GM06990 (cell line): Measurements from ENCODE around the gene SPEM1.

Source experiments
- DNase-seq: peaks from one replicate; pipeline ENCODE4 v3.0.0-alpha.2; 2011; ENCODE audit not compliant: insufficient read length; ENCODE audit errors: extremely low read depth
- H3K27me3 ChIP-seq: replicated peaks from 2 replicates; pipeline ENCODE4 v1.6.0; 2011; ENCODE audit warnings: low read length; ENCODE audit not compliant: control insufficient read depth, insufficient read depth
- H3K36me3 ChIP-seq: 2 replicates; pipeline ENCODE4 v1.5.1; 2011; ENCODE audit warnings: low read length; ENCODE audit not compliant: control insufficient read depth, insufficient read depth
- H3K4me3 ChIP-seq: replicated peaks from 2 replicates; pipeline ENCODE4 v1.5.1; 2011; ENCODE audit warnings: low read depth, mild to moderate bottlenecking, control low read depth, low read length
- CTCF ChIP-seq: IDR thresholded peaks from 2 replicates; pipeline ENCODE4 v1.5.1; 2011; ENCODE audit warnings: low read length, control low read depth, mild to moderate bottlenecking, inconsistent platforms; ENCODE audit not compliant: insufficient read depth, poor library complexity, severe bottlenecking

Gene SPEM1

GRCh38 chr17:7425756-7426155, 5.6 kb downstream of the SPEM1 start:
- no peak for DNase-seq
- Histone ChIP-seq H3K36me3 (no peaks in the 10 kb centered on the region), H3K27me3 (no peaks in the 10 kb centered on the region), H3K4me3 (no peak overlapping the region)
- TF ChIP-seq CTCF = no peak

- H3K27me3 ChIP-seq = no peaks in the 10 kb centered on the region
- H3K4me3 ChIP-seq = no peak overlapping the region
- no peak for DNase-seq
- no peak for TF ChIP-seq CTCF
- H3K36me3 ChIP-seq = no peaks in the 10 kb centered on the region
These were observed 6.2 kb downstream of the SPEM1 start for GRCh38 chr17:7426203-7426863.

GRCh38 chr17:7426896-7427489, 6.9 kb downstream of the SPEM1 start:
- DNase-seq = no peak
- no peak for TF ChIP-seq CTCF
- no peaks in the 10 kb centered on the region for H3K27me3 ChIP-seq
- no peaks in the 10 kb centered on the region for H3K36me3 ChIP-seq
- H3K4me3 ChIP-seq = no peak overlapping the region

- no peak for DNase-seq
- no peak for TF ChIP-seq CTCF
- Histone ChIP-seq H3K27me3 (no peaks in the 10 kb centered on the region), H3K4me3 (no peak overlapping the region), H3K36me3 (no peaks in the 10 kb centered on the region)
These were observed 7.4 kb downstream of the SPEM1 start for GRCh38 chr17:7427549-7427948.

GRCh38 chr17:7428557-7428956, 8.4 kb downstream of the SPEM1 start, which contains the start of gene SPEM3:
SPEM3 (plus strand) TSS chr17:7428857; CDS start chr17:7428903, 46 bp downstream.
- TF ChIP-seq CTCF = no peak
- no peak for DNase-seq
- Histone ChIP-seq H3K36me3 (no peaks in the 10 kb centered on the region), H3K4me3 (no peak within 1 kb of the TSS), H3K27me3 (no peaks in the 10 kb centered on the region)

- no peaks in the 10 kb centered on the region for H3K27me3 ChIP-seq
- H3K36me3 ChIP-seq = no peaks in the 10 kb centered on the region
- H3K4me3 ChIP-seq = no peak overlapping the region
- DNase-seq = no peak
- no peak for TF ChIP-seq CTCF
These were observed 9.6 kb downstream of the SPEM1 start for GRCh38 chr17:7429722-7430121.
